GM12865 (cell line): ENCODE results near the gene LRRC37A3.
"Not testable (repeated sequence)": the region's sequence is repeated elsewhere in the genome, so short reads cannot be mapped to it uniquely, and the experiment has no call there.

Source experiments
- DNase-seq: peaks from one replicate; pipeline ENCODE4 v3.0.0; 2010; ENCODE audit warnings: low read depth
- H3K4me3 ChIP-seq: 2 replicates; pipeline ENCODE4 v1.5.1; 2011; ENCODE audit warnings: mild to moderate bottlenecking, low read depth, low read length, control low read depth
- TF ChIP-seq, protein P1 (sequence below): IDR thresholded peaks from 2 replicates; pipeline ENCODE4 v1.5.1; 2011; ENCODE audit warnings: low read length, control low read depth, low read depth, inconsistent platforms; ENCODE audit not compliant: insufficient read depth; ENCODE audit errors: missing control alignments

Gene LRRC37A3

DNA sequence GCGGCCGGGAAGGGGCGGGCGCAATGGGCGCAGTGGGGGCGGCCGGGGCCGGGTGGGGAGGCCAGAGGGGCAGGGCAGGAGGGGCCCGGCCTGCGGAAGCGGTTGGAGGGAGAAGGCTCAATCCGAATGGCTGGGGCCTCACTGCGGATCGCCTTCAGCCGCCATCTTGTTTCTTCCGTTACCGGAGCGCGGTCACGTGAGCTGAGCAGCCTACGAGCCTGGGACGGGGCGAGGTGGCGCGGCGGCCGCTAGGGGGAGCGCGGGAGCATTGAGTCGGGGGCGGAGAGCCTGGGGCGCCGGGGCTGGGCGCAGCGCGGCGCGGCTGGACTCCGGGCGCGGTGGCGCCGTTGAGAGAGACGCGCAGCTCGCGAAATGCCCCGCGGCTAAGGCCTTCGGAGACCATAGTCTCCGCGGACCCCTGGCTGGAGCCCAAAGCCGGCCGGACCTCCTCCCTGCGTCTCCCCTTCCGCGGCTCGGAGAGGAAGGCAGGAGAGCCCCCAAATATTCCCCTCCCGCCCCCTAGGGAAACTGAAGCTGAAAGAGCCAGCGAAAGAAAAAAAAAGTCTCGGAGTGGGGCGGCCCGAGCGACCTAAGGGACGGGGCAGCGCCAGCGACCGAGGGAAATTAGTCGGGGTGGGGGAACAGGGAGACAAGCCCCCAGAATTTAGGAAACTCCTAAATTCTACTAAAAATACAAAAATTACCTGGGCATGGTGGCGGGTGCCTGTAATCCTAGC is at the start of gene LRRC37A3:
Gene LRRC37A3, minus strand, starts transcription at position 190 of the 737 bp plus-strand sequence. CDS start 22,221 bp downstream, outside the sequence.
- DNase-seq: peak; percentile 98
- TF ChIP-seq, protein P1, sequence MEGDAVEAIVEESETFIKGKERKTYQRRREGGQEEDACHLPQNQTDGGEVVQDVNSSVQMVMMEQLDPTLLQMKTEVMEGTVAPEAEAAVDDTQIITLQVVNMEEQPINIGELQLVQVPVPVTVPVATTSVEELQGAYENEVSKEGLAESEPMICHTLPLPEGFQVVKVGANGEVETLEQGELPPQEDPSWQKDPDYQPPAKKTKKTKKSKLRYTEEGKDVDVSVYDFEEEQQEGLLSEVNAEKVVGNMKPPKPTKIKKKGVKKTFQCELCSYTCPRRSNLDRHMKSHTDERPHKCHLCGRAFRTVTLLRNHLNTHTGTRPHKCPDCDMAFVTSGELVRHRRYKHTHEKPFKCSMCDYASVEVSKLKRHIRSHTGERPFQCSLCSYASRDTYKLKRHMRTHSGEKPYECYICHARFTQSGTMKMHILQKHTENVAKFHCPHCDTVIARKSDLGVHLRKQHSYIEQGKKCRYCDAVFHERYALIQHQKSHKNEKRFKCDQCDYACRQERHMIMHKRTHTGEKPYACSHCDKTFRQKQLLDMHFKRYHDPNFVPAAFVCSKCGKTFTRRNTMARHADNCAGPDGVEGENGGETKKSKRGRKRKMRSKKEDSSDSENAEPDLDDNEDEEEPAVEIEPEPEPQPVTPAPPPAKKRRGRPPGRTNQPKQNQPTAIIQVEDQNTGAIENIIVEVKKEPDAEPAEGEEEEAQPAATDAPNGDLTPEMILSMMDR: peak; percentile 87
- H3K4me3 ChIP-seq: peak within 1 kb of the TSS; percentile 81

DNA sequence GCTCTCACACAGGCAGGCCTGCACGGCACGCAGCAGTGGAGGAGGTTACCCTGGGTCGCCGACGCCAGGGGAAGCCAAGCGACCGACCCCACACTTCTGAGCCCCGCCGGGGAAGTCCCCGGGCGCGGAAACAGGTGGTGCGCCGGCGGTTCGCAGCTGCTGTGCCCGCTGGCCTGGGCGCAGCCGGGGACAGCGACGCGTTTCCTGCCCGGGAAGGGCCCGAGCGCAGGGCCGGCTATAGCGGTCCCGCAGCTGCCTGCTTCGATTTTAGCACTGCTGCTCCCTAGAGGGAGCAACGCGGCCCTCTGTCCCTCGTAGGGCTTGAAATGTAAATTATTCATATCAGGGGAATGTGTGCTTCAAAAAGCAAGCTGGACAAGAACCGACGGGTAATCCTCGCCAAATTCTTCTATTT is 46.6 kb upstream of the LRRC37A3 start:
- H3K4me3 ChIP-seq: peak overlapping the region; percentile 51
- peak; percentile 94 for DNase-seq
- TF ChIP-seq, protein P1: peak; percentile 15

DNA sequence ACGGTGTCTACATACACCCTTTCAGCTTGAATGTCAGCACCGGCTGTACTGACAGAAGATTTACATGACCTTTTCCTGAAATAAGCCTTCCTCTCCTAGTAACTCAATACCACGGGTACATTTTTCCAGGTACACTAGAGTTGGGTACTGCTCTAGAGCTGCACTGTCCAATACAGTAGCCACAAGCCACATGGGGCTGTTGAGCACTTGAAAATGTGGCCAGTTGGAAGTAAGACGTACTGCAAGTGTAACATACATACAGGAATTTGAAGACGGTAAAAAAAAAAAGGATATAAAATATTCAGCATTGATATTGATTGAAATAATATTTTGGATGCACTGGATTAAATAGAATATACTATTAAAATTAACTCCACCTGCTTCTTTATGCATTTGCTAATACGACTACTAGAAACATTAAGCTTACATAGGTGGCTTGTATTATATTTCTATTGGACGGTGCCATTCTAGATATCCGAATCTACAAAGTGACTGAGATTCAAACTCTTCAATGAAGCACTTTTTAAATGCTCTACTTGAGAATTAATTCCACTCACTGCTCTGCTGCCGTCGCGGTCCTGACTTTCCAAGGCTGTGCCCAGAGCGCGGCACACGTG is 46.1 kb upstream of the LRRC37A3 start:
- not testable (repeated sequence) for DNase-seq
- peak overlapping the region; percentile 51 for H3K4me3 ChIP-seq

DNA sequence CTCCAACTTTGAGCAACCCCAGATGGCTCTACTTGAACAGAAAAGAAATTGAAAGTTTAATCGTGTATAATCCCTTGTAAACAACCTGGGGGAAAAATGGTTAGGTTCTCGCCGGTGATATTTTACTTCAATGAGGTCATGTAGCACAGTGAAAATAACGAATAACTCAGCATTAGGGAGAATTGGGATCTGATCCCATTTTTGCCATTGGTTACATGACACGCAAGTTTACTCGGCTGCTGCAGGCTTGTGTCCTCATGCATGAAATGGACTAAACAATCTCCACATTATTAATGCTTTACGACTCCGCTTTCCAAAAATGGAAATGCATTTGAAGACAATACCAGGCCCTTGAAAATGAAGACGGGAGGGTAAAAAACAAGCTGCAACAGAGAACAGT is 45.5 kb upstream of the LRRC37A3 start:
- TF ChIP-seq, protein P1: no peak
- DNase-seq: no peak
- peak overlapping the region; percentile 51 for H3K4me3 ChIP-seq

DNA sequence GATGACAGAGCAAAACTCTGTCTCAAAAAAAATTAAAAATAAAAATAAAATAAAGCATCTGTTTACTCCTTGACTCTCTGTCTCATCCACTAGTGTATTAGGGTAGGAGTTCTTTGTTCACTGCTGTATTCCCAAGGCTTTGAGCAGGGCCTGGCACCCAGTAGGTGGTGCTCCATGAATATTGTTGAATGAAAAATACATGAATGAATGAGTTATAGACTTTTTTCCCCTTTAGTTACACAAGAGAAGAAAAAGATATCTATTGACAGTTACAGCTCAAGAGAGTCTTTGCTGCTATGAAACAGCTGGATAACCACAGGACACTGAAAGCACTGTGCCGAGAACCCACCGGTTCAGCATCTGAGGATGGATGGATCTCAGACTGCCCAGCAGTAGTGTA is 44.5 kb upstream of the LRRC37A3 start:
- DNase-seq, H3K4me3 ChIP-seq: not testable (repeated sequence)

DNA sequence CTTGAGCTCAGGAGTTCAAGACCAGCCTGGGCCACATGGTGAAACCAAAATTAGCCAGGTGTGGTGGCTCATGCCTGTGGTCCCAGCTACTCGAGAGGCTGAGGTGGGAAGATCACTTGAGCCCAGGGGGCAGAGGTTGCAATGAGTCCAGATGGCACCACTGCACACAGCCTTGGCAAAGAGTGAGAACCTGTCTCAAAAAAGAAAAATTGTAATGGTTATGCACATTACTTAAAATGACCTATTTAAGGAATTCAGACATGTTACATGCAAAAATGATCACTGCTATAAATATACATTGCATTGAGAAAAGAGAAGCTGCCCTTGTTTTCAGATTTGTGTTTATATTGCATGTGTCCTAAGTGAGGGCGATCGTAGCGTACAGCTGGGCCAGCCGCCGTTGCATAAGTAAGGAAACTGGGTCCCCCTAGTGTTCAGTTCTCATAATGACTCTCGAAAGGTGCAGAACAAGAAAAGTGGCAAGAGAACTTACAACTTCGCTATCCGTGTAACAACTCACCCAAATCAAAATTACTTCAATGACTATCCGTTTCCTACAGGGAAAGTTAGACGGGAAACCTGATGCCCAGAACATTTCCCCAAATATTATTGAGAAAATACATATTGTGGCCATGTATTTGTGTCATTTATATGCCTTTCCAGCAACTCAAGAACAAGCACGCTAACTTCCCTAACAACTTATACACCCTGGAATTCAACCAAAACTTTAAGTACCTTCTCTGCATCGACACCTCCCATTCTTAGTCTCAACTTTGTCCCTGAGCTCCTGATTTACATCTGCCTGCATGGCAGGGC is 42.5 kb upstream of the LRRC37A3 start:
- DNase-seq: peak; percentile 66
- TF ChIP-seq, protein P1: peak; percentile 55
- not testable (repeated sequence) for H3K4me3 ChIP-seq

DNA sequence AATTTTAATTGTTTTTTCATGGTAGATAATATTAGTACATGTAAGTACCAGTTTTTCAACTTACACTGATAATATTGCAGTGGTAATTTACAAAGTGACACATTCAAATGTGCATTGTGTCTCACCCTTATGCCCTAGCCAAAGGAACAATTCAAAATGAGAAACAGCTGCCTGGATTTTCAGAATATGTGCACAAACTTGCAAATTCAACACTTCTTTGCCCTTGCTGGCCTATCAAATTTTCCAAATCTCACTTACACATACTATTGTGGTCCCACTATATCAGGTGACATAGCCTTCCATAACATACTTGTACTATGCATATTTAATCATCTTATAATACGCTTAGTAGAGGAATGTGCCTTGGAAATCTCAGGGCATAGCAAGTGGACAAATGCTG is 32.6 kb upstream of the LRRC37A3 start:
- DNase-seq: no peak
- TF ChIP-seq, protein P1: no peak
- no peak overlapping the region for H3K4me3 ChIP-seq

DNA sequence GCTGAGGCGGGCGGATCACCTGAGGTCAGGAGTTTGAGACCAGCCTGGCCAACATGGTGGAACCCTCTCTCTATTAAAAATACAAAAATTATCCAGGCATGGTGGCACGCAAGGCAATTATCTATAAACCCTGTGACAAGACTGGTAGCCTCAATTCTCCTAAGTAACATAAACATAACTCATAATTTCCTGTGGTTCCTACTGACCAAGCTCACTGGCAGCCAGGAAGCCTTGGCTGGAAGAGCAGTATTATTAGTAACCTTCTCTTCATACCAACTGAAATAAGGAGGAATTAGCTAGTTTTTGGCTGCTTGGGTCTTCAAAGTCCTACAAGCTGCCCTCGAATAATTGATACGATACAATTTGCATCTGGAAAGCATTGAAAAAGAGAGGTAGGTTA is 31.6 kb upstream of the LRRC37A3 start:
- no peak for DNase-seq
- no peak overlapping the region for H3K4me3 ChIP-seq
- TF ChIP-seq, protein P1: no peak
